HG02623 (cell line): ENCODE results near the gene SHTN1.

ENCODE experiments used
- ATAC-seq: cut with Tn5 transposase; IDR thresholded peaks from one replicate; pipeline ENCODE4 v1.9.1; 2021; ENCODE audit warnings: moderate library complexity; ENCODE audit not compliant: unreplicated experiment

The SHTN1 gene

GRCh38 chr10:116984202-116984990 lies 20.6 kb downstream of the SHTN1 start:
- ATAC-seq = no peak

GRCh38 chr10:116980041-116980440 lies 24.9 kb downstream of the SHTN1 start:
- ATAC-seq = no peak

GRCh38 chr10:116978901-116979300 lies 26.1 kb downstream of the SHTN1 start:
- ATAC-seq = no peak

GRCh38 chr10:116974456-116975005 lies 30.5 kb downstream of the SHTN1 start:
- ATAC-seq = no peak

GRCh38 chr10:116973946-116974455 lies 31.0 kb downstream of the SHTN1 start:
- ATAC-seq = no peak

GRCh38 chr10:116973371-116973905 lies 31.5 kb downstream of the SHTN1 start:
- no peak for ATAC-seq

GRCh38 chr10:116972131-116972530 lies 32.9 kb downstream of the SHTN1 start:
- no peak for ATAC-seq

GRCh38 chr10:116970050-116970449 lies 34.9 kb downstream of the SHTN1 start:
- ATAC-seq = no peak

GRCh38 chr10:116968331-116968730 lies 36.7 kb downstream of the SHTN1 start:
- ATAC-seq = no peak

- ATAC-seq = no peak
These were observed 43.4 kb downstream of the SHTN1 start for GRCh38 chr10:116961406-116962251.

- ATAC-seq = no peak
These were observed 44.8 kb downstream of the SHTN1 start for GRCh38 chr10:116960066-116960776.

- ATAC-seq = no peak
These were observed 52.3 kb downstream of the SHTN1 start for GRCh38 chr10:116952729-116953128.

GRCh38 chr10:116948530-116948870 lies 56.5 kb downstream of the SHTN1 start:
- ATAC-seq = no peak

GRCh38 chr10:116947841-116948529 lies 57.0 kb downstream of the SHTN1 start:
- no peak for ATAC-seq

- ATAC-seq = no peak
These were observed 60.1 kb downstream of the SHTN1 start for GRCh38 chr10:116944911-116945310.

GRCh38 chr10:116931806-116932205 lies 73.2 kb downstream of the SHTN1 start:
- ATAC-seq = no peak

- ATAC-seq = no peak
These were observed 78.6 kb downstream of the SHTN1 start for GRCh38 chr10:116926426-116926825.

- no peak for ATAC-seq
These were observed 79.9 kb downstream of the SHTN1 start for GRCh38 chr10:116925056-116925455.

- no peak for ATAC-seq
These were observed 85.3 kb downstream of the SHTN1 start for GRCh38 chr10:116919706-116920105.

GRCh38 chr10:116919164-116919563 lies 85.8 kb downstream of the SHTN1 start:
- no peak for ATAC-seq
